EL (cell line): ENCODE data around the gene ARSA.

ENCODE experiments used
- DNase-seq: peaks from one replicate; pipeline ENCODE4 v3.0.0-alpha.2; 2016

Gene ARSA

DNA sequence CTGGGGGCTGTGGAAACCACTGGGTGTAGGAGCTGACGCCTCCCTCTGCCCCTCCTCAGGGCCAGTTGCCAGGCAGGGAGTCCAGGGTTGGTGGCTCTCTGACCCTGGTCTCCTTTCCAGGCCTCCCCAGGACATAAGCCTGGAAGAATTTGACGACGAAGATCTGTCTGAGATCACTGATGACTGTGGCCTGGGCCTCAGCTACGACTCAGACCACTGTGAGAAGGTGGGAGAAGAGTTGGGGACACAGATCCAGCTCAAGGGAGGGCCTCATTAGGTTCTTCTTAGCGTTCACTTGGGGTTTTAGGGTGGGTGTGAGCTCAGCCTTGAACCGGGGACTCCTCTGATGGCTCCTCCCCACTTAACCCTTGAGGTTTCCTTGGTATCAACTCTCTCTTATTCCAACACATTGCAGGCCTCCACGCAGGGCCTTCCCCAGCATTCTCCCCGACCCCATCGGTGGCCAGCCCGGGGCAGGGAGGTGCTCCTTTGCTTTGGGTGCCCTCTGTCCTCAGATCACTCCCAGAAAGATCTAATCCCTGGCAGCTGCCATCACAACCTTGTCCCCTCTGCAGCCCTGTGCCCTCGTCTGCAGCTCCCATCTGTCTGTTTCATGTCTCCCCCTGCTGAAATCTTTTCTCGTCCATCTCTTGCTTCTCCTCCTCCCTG is 26.1 kb downstream of the ARSA start:
- DNase-seq: no peak

DNA sequence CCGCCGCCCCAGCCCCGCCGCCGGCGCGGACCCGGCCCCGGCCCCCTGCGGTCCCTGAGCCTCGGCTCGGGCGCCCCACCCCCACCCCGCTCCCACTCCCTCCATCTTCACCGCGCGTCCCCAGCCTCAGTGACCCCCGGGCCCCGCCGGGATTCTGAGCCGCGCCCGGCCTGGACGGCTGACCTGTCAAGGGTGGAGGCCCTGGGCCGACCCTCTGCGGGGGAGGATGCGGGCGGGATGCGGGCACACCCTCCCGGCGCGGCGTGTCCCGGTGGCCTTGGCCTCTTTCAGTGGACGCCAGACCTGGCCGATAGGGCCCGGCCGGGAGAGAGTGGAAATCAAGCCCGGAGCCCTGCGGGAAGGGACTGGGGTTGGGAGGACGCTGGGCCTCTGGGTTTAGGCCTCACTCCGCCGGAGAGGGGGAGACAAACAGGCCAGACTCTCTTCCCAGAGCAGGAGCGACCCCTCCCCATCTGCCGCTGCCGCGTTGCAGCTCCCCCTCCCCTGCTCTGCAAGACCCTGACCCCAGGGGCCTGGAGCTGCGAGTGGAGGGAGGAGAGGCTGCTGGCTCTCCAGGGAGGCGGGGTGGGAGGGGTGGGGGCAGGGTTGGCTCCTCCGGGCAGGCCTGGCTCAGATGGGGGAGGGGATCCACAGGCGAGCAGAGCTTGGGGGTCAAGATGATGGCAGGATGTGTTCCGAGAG is 26.8 kb downstream of the ARSA start:
- no peak for DNase-seq

DNA sequence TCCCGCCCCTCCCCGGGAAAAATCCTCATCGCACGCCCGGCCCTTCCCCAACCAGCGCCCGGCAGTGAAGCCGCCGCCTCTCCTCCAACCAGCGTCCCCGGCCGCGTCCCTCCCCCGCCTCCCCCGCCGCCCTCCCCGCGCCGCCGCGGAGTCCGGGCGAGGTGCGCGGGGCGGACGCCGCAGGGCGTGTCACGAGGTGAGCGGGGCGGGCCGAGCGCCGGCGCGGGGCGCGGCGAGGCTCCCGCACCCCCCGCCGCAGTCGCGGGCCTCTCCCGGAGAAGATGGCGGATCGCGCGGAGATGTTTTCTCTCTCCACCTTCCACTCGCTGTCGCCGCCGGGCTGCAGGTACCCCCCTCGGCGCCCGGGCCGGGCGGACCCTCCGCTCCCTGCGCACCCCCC is 27.4 kb downstream of the ARSA start, which contains the start of gene MAPK8IP2:
TSS of gene MAPK8IP2 (plus strand) at position 256 of the 400 bp plus-strand sequence. CDS start at position 282, 26 bp downstream.
- no peak for DNase-seq

DNA sequence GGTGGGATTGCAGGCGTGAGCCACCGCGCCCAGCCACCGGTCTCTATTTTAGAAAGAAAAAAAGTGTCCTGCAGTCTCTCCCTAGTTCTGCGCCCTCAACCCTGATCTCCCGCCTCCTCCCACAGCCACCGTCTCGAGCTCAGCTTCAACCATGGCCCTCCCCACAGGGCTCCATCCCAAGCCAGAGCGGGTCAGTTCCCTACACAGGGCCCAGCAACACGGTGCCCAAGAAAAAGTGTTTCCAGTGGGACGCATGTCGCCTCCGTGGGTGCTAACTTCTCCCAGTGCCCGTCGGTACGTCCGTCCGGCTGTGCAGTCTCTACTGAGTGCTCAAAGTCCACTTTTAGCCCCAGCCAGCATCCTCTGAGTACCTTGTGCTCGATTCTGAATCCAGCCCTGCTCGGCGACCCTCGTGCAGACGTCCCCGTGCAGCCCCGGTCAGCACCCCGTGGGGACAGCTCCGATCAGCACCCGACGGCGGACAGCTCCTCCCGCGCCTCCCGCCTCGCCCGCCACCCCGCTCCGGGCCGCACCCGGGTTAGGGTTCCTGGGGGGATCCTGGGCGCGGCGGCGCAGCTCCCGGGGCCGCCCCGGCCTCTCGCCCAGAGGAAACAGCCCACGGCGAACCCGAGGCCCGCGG is 28.0 kb downstream of the ARSA start:
- no peak for DNase-seq

DNA sequence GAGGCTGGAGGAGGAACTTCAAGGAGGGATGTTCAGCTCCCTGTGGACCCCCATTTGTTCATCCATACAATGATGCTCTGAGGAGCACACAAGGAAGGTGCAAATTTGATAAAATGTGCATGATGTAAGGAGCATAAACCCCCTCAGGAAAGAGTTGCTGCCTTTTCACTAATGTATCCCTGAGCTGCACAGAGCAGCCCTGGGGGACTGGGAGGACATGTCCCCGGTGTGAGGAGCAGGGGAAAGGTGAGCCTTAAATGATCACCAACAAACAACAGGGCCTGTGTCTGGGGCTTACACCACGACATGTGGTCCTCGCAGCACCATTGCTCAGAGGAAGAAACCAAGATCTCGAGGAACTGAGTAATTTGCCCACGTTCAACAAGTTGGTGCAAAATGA is 30.9 kb downstream of the ARSA start:
- DNase-seq: no peak

DNA sequence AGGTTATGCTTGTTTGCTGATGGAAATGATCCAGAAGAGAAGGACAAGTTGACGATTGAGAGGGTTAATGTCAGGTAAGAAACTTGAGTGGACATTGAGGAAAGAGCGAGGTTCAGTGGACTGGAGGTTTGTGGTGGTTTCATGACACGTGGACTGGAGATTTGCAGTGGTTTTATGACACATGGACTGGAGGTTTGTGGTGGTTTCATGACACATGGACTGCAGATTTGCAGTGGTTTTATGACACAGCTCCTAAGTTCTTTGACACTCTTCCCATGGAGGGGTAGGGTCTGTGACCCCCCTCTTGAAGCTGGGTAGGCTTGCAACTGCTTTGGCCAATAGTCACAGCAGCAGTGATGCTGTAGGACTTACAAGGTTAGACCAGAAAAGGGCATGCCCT is 32.8 kb downstream of the ARSA start:
- no peak for DNase-seq

DNA sequence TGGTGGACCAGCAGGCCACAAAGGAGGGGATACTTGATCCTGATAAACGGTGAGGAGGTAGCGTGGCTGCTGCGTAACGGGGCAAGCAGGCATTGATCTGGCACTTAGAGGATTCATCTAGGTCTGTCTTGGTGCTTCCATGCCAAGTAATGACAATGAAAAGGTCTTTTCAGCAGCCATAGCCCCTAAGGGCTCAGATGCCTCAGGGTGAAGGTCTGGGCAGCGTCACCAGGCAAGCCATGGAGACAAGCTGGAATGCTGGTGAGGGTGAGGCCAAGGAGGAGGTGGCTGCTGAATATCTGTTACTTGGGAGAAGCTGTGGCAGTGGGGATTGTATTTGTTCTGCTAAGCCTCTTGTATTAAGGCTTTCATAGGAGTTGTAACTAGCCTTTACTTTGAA is 40.5 kb downstream of the ARSA start:
- DNase-seq: no peak

DNA sequence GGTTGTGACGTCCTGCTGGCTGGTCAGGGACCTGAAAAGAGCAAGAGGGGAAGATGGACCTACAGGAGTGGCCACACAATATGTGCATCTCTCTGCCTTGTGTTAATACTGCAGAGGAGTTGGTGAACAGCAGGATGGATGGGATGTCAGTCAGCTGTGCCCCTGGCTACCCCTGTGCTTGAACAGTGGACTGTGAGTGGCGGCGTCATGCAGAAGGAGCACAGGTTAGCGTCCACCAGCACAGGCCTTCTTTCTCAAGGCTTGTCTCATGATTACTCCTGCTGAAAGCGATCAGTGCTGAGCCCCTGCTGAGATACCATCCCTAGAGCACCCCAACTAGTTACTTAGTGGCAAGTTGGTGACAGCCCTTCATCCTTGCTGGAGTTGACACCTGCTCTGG is 41.5 kb downstream of the ARSA start:
- no peak for DNase-seq

DNA sequence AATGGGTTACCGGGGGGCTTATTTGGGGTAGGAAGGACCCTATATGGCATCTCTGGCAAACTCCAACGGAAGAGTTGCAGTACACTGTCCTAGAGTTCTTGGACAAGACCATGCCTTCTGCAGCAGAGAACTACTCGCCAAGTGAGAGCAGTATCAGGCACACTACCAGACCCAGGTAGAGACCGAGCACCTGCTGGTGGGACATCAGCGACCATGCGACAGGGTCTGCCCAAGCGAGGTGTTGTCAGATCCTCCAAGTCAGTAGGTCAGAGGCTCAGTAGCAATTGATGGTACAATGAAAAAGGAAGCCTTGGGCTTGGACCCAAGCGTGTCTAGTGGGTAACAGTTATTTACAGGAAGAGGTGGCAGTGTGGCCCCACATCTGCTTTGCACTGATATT is 42.2 kb downstream of the ARSA start:
- DNase-seq: no peak

DNA sequence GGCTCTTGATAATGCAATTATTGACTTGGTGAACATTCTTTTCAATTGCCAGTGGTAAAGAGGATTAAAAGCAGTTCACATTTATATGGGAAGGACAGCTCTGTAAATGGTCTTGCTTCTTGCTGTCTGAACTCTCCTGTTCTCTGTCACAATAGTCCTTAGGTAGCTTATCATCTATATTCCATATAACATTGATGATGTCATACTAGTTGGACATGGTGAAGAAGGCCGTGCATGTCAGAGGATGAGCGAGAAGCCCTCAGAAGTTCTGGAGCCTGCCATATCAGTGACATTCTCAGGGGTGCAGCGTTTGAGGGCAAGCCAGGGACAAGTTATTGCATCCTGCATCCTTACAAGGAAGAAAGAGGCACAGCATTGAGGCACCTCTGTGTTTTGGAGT is 42.7 kb downstream of the ARSA start:
- no peak for DNase-seq

DNA sequence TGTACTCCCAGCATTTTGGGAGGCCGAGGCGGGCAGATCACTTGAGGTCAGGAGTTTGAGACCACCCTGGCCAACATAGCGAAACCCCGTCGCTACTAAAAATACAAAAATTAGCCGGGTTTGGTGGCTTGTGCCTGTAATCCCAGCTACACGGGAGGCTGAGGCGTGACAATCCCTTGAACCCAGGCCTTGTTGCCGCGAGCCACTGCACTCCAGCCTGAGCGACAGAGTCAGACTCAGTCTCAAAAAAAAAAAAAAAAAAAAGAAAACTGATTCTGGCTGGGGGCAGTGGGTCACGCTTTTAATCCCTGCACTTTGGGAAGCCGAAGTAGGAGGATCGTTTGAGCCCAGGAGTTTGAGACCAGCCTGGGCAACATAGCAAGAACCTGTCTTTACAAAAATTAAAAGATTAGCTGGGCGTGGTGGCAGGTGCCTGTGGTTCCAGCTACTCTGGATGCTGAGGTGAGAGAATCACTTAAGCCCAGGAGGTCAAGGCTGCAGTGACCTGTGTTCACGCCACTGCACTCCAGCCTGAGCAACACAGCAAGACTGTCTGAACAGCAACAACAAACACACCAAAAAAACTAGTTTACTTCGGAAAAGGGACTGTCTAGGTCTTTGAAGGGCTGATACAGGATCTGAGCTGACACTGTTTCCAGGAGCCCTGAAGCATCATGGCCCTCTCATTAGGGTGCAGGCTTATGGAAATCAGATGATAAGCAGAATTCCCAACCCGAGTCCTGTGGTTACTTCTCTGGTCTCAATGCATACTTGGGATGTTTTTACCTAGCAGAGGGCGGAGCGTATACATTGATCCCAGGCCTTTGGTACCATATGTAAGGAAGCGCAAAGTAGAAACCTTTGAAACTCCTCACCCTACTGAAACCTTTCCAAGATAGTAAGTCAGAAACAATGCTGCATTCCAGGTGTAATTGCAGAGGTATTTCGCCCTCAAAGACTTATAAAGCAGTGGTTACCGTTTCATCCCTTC is 43.6 kb downstream of the ARSA start:
- DNase-seq: no peak

DNA sequence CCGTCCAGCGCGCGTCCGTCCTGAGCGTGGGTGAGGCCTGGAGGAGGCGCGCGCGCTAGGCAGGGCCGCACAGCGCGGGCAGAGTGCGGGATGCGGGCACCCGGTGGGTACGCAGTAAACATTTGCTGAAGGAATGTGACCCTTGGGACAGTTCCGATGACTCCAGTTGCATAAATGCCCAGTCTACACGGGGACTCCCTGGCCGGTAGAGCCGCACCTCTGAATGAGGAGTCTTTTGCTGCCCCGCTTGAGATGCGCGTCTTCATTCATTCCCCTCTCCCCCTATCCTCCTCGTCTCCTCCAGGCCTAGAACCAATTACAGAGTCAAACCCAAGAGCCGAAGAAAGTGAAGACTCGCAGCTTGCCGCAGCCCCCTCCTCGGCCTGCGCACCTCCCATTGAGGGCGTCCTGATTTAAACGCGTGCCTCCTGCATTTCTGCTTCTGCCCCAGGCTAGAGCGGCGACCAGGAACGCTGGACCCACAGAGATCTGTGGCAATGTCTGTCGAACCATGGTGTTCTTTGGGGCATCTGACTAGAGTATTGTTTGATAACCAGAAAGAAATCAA is 44.6 kb downstream of the ARSA start:
- no peak for DNase-seq

DNA sequence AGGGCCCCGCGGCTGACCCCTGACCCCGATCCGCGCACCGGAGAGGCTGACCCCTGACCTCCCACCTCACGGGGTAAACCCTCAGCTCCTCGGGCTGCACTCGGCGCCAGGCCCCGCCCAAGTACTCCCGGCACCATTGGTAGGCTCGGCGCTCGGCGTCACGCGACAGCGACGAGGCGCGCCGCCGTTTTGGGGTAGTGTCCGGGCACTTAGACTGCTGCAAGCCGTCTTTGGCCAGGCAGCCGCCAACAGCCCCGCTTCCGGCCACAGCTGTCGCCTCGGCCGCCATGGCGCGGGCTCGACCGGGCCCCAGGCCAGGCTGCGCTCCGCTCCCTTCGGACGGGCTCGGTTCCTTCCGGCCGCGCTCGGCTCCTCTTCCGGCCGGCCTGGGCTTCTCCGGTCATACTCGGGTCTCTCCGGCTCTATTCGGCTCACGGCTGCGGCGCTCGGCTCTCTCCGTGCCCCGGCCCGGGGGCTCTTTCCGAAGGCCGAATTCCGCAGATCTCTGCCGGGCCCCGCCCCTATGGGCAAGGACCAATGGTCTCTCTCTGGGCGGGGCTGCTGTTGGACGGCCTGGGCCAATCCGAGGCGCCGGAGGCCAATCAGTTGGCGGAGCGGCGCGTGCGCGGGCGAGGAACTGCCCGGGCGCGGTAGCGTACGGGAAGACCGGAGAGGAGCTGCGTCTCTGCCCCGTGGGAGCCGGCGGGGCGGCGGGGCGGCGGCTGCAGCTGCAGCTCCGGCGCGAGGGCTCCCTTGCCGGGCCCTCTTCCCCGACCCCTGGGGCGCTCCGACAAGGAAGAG is 45.3 kb downstream of the ARSA start, which contains the start of gene CHKB:
TSS of gene CHKB (minus strand) at position 357 of the 801 bp plus-strand sequence. CDS start at position 289, 68 bp downstream.
- peak; percentile 99 for DNase-seq

DNA sequence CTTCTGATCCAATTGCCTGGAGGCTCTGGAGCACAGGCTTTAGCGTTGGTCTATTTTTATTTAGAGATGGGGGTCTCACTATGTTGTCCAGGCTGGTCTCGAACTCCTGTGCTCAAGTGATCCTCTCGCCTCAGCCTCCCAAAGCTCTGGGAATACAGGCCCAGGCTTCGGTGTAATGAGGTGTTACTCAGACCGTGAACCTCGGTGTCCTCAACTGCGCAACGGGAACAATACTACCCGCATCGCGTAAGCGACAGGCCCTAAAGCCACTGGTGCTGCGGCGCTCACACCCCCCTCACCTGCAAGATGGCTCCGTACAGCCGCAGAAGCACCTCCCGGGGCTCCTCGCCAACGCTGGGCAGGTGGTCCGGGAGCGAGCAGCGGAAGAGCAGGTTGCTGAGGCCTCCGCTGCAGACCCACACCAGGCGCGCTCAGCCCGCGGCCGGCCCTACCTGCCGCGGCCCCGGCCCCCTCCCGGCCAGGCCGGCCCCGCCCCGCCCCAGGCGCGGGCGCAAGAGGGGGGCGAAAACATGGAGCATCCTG is 45.9 kb downstream of the ARSA start:
- peak; percentile 26 for DNase-seq

DNA sequence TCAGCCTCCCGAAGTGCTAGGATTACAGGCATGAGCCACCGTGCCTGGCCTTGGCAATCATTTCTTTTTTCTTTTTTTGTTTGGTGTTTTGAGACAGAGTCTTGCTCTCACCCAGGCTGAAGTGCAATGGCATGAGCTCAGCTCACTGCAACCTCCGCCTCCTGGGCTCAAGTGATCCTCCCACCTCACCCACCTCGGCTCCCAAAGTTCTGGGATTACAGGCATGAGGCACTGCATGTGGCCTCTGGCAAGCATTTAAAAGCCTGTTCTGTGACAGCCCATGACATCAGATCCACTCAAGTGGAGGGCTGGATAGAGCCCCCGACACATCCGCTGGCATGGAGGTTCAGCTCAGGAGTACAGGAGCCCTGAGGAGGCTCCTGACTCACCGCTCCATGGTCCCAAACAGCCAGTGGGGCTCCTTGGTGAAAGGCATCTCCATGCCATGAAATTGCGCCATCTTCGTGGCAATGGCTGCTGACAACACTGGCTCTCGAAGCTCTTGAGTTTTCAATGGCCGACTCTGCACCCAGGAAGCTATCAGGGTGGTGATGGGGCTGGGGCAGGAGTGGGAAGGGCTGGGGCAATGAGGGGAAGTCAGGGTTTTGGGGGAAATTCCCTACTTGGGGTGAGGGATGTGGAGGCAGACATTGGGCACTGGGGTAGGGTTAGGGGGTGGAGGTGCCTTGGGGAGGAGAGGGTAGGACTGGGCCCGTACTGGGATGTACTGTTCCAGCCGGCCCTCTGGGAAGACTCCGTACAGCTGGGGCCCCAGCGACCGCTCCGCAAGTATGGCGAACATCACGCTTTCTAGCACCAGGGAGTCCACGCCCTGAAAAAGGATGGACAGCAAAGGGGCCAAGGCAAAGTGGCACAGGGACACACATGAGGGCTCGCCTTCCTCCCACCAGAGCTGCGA is 46.7 kb downstream of the ARSA start:
- no peak for DNase-seq

DNA sequence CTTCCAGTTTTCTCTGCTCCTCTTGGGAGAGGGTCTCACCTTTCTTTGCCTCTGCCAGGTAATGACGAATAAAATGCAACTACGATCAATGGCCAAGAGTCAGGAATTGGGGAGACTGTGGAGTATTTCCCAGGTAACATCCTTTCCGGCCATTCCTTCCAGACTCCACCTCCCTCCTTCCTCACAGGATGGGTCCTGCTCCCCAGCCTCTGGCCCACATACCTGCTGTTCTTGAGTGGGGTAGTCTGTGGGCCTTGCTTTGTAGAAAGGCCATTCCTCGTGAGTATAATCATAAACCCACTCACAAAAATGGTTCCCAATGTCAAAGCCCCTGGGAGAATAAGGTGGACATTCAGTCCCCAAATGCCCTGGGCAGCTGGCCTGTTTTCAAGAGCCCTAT is 48.2 kb downstream of the ARSA start:
- no peak for DNase-seq

DNA sequence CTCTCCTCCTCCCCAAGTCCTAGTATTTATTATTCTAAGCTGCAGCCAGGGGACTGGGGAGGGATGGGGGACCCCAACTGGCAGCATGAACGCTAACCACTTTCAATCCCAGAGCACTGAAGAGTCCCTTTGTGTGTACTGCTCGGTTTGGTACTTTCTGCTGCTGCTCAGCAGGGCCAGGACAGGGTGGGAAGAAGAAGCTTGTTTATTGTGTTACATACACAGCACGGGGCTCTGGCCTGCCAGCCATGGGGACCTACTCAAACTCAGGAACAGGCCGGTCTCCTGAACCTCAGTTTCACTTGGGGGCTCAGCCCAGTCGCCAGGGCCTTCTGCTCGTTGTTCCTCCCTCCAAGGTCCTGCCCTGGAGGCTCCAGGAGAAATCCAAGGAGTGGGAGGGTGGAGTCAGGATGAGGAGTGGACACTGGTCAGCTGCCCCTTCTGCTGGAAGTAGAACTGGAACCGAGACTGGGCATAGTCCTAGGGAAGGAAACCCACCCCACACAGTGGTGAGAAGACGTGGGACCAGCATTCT is 49.1 kb downstream of the ARSA start:
- DNase-seq: no peak

DNA sequence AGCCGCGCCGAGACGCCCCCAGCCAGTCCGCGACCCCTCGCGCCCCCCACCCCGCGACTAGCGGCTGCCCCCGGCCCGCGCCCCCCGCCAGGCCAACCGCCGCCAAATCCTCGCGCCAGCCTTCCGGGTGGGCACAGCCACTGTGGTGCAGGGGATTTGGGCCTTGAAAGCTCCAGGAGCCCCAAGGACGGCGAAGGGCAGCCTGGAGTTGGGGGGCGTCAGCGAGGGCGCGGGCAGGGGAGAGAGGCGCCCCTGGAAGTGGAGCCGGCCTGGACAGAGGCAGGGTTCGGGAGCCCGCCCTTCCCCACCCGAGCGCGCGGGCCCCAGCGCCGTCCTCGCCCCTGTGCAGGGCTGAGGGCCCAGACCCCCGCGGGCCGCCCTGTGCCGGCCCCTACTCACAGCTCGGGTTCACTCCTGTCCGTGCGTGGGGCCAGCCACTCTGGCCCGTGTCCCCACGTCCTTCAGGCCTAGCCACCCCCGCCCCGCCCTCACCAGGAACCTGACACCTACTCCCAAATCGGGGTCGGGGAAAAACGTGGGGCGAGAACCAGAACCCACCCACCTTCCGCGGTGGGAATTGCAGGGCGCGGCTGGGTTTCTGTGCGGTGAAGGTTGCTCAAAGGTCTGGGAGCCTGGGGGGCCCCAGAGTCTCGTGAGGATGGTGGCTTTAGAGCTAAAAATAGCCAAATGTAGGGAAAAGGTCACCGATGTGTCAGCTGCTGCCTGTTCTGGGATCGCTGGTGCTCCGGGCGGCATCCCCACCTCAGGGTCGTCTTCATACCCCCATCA is 49.8 kb downstream of the ARSA start, which contains the start of gene CPT1B:
TSS of gene CPT1B (minus strand) at position 441 of the 789 bp plus-strand sequence. CDS start 512 bp downstream, outside the sequence.
- no peak for DNase-seq

DNA sequence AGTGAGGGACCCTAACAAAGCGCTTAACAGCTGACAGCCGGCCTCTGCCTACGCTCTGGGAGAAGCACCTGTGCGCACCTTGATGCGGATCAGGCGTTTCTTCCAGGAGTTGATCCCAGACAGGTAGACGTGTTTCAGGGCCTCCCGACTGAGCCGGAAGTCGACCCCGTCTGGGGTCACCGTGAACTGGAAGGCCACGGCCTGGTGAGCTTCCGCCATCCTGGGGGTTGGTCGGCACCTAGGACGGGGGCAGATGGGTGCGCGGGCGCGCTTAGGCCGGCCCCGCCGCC is 50.3 kb downstream of the ARSA start:
- DNase-seq: no peak
